Panc1 (cell line): ENCODE results near the gene MAN2B1. TPM values are rescaled to one million over a fixed set of nuclear protein-coding genes. Genes with fewer than 3 reads are reported as not detected.

Experiments used
- ATAC-seq: fragments of 200-7000 bp; cut with Tn5 transposase; 2 replicates; pipeline ENCODE4 v1.9.1; 2020; ENCODE audit warnings: mild to moderate bottlenecking, moderate library complexity
- BruUV-seq: library from RNA; stranded (reverse); fragments of 400-500 nt; replicated peaks from 2 replicates; lab custom pipeline; 2021; lab: Mats Ljungman, UMichigan
- CTCF ChIA-PET: fragments of 300-600 bp; sonication (Branson Sonifier 250); formaldehyde crosslinking; loops from one replicate; lab custom pipeline; 2022; ENCODE audit warnings: antibody characterized with exemption; lab: Charles Lee
- POLR2A ChIA-PET: fragments of 300-600 bp; sonication (Branson Sonifier 250); formaldehyde crosslinking; loops from one replicate; lab custom pipeline; 2022; ENCODE audit warnings: antibody characterized with exemption; lab: Charles Lee
- DNase-seq: peaks from one replicate; pipeline ENCODE4 v3.0.0-alpha.2; 2010; ENCODE audit warnings: low read depth, low spot score
- H3K27ac ChIP-seq: 2 replicates; pipeline ENCODE4 v1.5.1; 2011; ENCODE audit warnings: mild to moderate bottlenecking, low read length, inconsistent platforms
- H3K27me3 ChIP-seq: fragments of 200-500 bp; sonication (Bioruptor generic); 2 replicates; pipeline ENCODE4 v1.6.0; 2014; ENCODE audit warnings: low read length, inconsistent platforms; ENCODE audit not compliant: control insufficient read depth, insufficient read depth
- H3K36me3 ChIP-seq: fragments of 200-500 bp; sonication (Bioruptor generic); 2 replicates; pipeline ENCODE4 v1.5.1; 2014; ENCODE audit warnings: inconsistent platforms, mild to moderate bottlenecking, low read length, moderate library complexity; ENCODE audit not compliant: control insufficient read depth, insufficient read depth
- H3K4me1 ChIP-seq: 2 replicates; pipeline ENCODE4 v1.5.1; 2011; ENCODE audit warnings: inconsistent platforms, mild to moderate bottlenecking, low read length, moderate library complexity; ENCODE audit not compliant: control insufficient read depth, insufficient read depth
- H3K4me3 ChIP-seq, 2 experiments: 2 replicates each; pipeline ENCODE4 v1.5.1; 2011 to 2012; ENCODE audit warnings: low read depth in 2 of 2, low read length in 2 of 2, mild to moderate bottlenecking in 2 of 2, inconsistent platforms in 1 of 2, moderate library complexity in 1 of 2
- H3K9me3 ChIP-seq: fragments of 200-500 bp; sonication (Bioruptor generic); 2 replicates; pipeline ENCODE4 v1.5.1; 2014; ENCODE audit warnings: low read depth, mild to moderate bottlenecking, inconsistent platforms, low read length, moderate library complexity; ENCODE audit not compliant: control insufficient read depth, insufficient read depth
- POLR2AphosphoS5 ChIP-seq: IDR thresholded peaks from 2 replicates; pipeline ENCODE4 v1.6.1; 2012; ENCODE audit warnings: mild to moderate bottlenecking, low read depth, low read length, moderate library complexity
- SIN3A ChIP-seq: IDR thresholded peaks from 2 replicates; pipeline ENCODE4 v1.6.1; 2012; ENCODE audit warnings: low read depth, mild to moderate bottlenecking, low read length, moderate library complexity, borderline replicate concordance; ENCODE audit not compliant: insufficient read depth
- TCF7L2 ChIP-seq: IDR thresholded peaks from 2 replicates; pipeline ENCODE4 v1.6.1; 2011; ENCODE audit warnings: mild to moderate bottlenecking, low read depth, low read length, inconsistent platforms
- in situ Hi-C: cut with HindIII; loops from 2 replicates; pipeline ENCODE4 v1.10.0; 2016; ENCODE audit warnings: low sequenced_read_pairs, low pct_unique_long_range_greater_than_20kb
- intact Hi-C: fragments of 100-400 bp; cut with micrococcal nuclease; formaldehyde crosslinking; loops from one replicate; pipeline ENCODE4 v1.10.0; 2022; ENCODE audit not compliant: unreplicated experiment
- total RNA-seq: library from RNA; stranded (reverse); gene quantifications from one replicate; pipeline ENCODE4 v1.2.1, GENCODE V29; 2021; ENCODE audit not compliant: unreplicated experiment
- TF ChIP-seq, protein P1 (sequence below): fragments of 450-650 bp; IDR thresholded peaks from 2 replicates; pipeline ENCODE4 v1.5.1; 2017; ENCODE audit warnings: mild to moderate bottlenecking
- TF ChIP-seq, protein P2 (sequence below), 2 experiments: IDR thresholded peaks; 2 replicates each; pipeline ENCODE4 v1.6.1; 2011 to 2012; ENCODE audit warnings: low read depth in 2 of 2, control low read depth in 1 of 2, low read length in 1 of 2, mild to moderate bottlenecking in 1 of 2, moderate library complexity in 1 of 2; ENCODE audit not compliant: insufficient read depth in 1 of 2

MAN2B1 gene
- total RNA-seq, 1 experiment from 2014 or later, result 43.0 TPM

DNA sequence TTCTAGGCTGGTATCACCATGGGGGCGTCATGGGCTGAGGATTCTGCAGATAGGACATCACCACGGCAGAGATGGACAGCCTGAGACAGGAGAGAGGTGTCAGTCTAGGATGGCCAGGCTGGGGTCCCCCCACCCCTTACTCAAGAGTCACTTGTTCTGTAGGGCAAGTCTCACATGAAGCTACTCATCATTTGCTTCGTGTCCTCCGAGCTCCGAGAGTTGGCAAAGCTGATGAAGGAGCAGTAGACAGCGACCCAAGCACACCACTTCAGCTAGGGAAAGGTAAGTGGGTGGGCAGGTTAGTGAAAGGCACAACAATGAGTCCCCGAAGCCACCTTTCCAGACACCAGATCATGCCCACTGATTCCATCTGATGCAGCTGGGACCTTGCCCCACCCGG, 1.8 kb upstream of the MAN2B1 start:
- Histone ChIP-seq H3K27ac (peak overlapping the region; percentile 98), H3K36me3 (peaks cover 3% of the 10 kb centered on the region; the same call in 1 of the 2 replicates), H3K4me3 (peak overlapping the region; percentile 87 to 93), H3K4me1 (peaks cover 3% of the 10 kb centered on the region), H3K27me3 (no peaks in the 10 kb centered on the region), H3K9me3 (no peaks in the 10 kb centered on the region)
- intact Hi-C loops, result no loop called here
- no TSS peak for BruUV-seq
- TF ChIP-seq SIN3A, result no peak
- TF ChIP-seq, protein P1, sequence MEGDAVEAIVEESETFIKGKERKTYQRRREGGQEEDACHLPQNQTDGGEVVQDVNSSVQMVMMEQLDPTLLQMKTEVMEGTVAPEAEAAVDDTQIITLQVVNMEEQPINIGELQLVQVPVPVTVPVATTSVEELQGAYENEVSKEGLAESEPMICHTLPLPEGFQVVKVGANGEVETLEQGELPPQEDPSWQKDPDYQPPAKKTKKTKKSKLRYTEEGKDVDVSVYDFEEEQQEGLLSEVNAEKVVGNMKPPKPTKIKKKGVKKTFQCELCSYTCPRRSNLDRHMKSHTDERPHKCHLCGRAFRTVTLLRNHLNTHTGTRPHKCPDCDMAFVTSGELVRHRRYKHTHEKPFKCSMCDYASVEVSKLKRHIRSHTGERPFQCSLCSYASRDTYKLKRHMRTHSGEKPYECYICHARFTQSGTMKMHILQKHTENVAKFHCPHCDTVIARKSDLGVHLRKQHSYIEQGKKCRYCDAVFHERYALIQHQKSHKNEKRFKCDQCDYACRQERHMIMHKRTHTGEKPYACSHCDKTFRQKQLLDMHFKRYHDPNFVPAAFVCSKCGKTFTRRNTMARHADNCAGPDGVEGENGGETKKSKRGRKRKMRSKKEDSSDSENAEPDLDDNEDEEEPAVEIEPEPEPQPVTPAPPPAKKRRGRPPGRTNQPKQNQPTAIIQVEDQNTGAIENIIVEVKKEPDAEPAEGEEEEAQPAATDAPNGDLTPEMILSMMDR, result no peak
- TF ChIP-seq, protein P2, sequence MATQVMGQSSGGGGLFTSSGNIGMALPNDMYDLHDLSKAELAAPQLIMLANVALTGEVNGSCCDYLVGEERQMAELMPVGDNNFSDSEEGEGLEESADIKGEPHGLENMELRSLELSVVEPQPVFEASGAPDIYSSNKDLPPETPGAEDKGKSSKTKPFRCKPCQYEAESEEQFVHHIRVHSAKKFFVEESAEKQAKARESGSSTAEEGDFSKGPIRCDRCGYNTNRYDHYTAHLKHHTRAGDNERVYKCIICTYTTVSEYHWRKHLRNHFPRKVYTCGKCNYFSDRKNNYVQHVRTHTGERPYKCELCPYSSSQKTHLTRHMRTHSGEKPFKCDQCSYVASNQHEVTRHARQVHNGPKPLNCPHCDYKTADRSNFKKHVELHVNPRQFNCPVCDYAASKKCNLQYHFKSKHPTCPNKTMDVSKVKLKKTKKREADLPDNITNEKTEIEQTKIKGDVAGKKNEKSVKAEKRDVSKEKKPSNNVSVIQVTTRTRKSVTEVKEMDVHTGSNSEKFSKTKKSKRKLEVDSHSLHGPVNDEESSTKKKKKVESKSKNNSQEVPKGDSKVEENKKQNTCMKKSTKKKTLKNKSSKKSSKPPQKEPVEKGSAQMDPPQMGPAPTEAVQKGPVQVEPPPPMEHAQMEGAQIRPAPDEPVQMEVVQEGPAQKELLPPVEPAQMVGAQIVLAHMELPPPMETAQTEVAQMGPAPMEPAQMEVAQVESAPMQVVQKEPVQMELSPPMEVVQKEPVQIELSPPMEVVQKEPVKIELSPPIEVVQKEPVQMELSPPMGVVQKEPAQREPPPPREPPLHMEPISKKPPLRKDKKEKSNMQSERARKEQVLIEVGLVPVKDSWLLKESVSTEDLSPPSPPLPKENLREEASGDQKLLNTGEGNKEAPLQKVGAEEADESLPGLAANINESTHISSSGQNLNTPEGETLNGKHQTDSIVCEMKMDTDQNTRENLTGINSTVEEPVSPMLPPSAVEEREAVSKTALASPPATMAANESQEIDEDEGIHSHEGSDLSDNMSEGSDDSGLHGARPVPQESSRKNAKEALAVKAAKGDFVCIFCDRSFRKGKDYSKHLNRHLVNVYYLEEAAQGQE (IDR thresholded peaks at IDR 0.05; ENCODE audit: insufficient read depth in 1 of 2, low read depth in 2 of 2, low read length in 1 of 2), result no peak
- TF ChIP-seq POLR2AphosphoS5, result no peak
- TF ChIP-seq TCF7L2, result no peak
- DNase-seq (no peak), ATAC-seq (no peak)
- ChIA-PET CTCF (no interaction called here), POLR2A (no interaction called here)
- in situ Hi-C loops, result no loop called here

DNA sequence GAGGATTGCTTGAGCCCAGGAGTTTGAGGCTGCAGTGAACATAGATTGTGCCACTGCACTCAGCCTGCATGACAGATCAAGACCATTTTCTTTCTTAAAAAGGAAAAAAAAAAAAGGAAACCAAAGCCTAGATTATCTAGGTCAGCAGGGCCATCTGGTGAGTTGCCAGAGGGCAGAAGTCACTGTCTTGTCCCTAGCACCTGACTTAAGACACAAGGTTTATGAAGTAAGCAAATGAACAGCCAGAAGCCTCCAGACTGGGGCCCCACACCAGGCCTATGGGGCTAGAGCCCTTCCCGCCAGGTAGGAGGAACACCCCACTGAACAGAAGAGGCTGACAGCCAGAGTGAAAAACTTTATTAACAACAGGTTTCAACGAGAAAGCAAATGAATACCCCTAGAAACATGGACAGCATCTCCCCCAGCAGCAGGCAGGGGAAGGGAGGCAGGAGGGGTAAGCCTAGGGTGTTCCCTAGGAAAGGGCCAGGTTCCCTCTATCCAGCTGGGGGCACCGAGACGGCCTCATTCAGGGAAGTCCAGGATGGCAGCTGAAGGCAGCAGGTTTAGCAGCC, 1.3 kb upstream of the MAN2B1 start:
- peak overlapping the region in 1 of 2 experiments; percentile 93; a peak in 2 of 4 replicates for H3K4me3 ChIP-seq
- no peaks in the 10 kb centered on the region for H3K27me3 ChIP-seq
- H3K9me3 ChIP-seq, result no peaks in the 10 kb centered on the region
- H3K27ac ChIP-seq, result no peak overlapping the region
- ATAC-seq (no peak), DNase-seq (no peak)
- POLR2A ChIA-PET, result no interaction called here
- CTCF ChIA-PET, result no interaction called here
- intact Hi-C loops, result no loop called here
- TF ChIP-seq SIN3A, result no peak
- TF ChIP-seq POLR2AphosphoS5, result no peak
- TF ChIP-seq, protein P1, result no peak
- TF ChIP-seq, protein P2 (IDR thresholded peaks at IDR 0.05; ENCODE audit: insufficient read depth in 1 of 2, low read depth in 2 of 2, low read length in 1 of 2), result no peak
- no peak for TF ChIP-seq TCF7L2
- in situ Hi-C loops, result no loop called here
- no TSS peak for BruUV-seq
- peaks cover 3% of the 10 kb centered on the region for H3K4me1 ChIP-seq
- H3K36me3 ChIP-seq, result peaks cover 3% of the 10 kb centered on the region; the same call in 1 of the 2 replicates
